Mesendoderm (in vitro differentiated cells): ENCODE measurements around the gene G6PC1.
"Not testable (repeated sequence)": the region's sequence is repeated elsewhere in the genome, so short reads cannot be mapped to it uniquely, and the experiment has no call there.

Experiments used
- DNase-seq: peaks from one replicate; pipeline ENCODE4 v3.0.0; 2013
- H2AK5ac ChIP-seq: 2 replicates; pipeline ENCODE4 v1.6.1; 2013; ENCODE audit warnings: low read length, inconsistent platforms
- H2BK120ac ChIP-seq: 2 replicates; pipeline ENCODE4 v1.6.1; 2013; ENCODE audit warnings: low read depth, mild to moderate bottlenecking, low read length, moderate library complexity, mixed read lengths
- H2BK15ac ChIP-seq: replicated peaks from 2 replicates; pipeline ENCODE4 v1.6.1; 2013; ENCODE audit warnings: low read depth, mild to moderate bottlenecking, moderate library complexity
- H2BK5ac ChIP-seq: 2 replicates; pipeline ENCODE4 v1.6.1; 2013; ENCODE audit warnings: low read length, inconsistent platforms
- H3K18ac ChIP-seq: 2 replicates; pipeline ENCODE4 v1.6.1; 2013; ENCODE audit warnings: mild to moderate bottlenecking, low read length, mixed read lengths
- H3K23ac ChIP-seq: one replicate; pipeline ENCODE4 v1.6.1; 2013; ENCODE audit warnings: low read length
- H3K27ac ChIP-seq: 2 replicates; pipeline ENCODE4 v1.5.1; 2013; ENCODE audit warnings: low read depth, mild to moderate bottlenecking, inconsistent platforms, low read length, moderate library complexity
- H3K27me3 ChIP-seq: 2 replicates; pipeline ENCODE4 v1.6.1; 2013; ENCODE audit warnings: low read length, control low read depth, mild to moderate bottlenecking, inconsistent platforms; ENCODE audit not compliant: insufficient read depth, poor library complexity
- H3K36me3 ChIP-seq: 2 replicates; pipeline ENCODE4 v1.6.1; 2013; ENCODE audit warnings: low read length, inconsistent platforms; ENCODE audit not compliant: control insufficient read depth, insufficient read depth
- H3K4ac ChIP-seq: one replicate; pipeline ENCODE4 v1.6.1; 2013; ENCODE audit warnings: low read depth, mild to moderate bottlenecking, low read length, moderate library complexity
- H3K4me1 ChIP-seq: 2 replicates; pipeline ENCODE4 v1.6.1; 2013; ENCODE audit warnings: low read depth, low read length, inconsistent platforms; ENCODE audit not compliant: control insufficient read depth
- H3K4me2 ChIP-seq: 2 replicates; pipeline ENCODE4 v1.6.1; 2013; ENCODE audit warnings: low read length
- H3K4me3 ChIP-seq: 2 replicates; pipeline ENCODE4 v1.5.1; 2013; ENCODE audit warnings: mild to moderate bottlenecking, low read length
- H3K56ac ChIP-seq: one replicate; pipeline ENCODE4 v1.6.1; 2013; ENCODE audit warnings: low read length
- H3K79me1 ChIP-seq: 2 replicates; pipeline ENCODE4 v1.6.1; 2013; ENCODE audit warnings: low read length, inconsistent platforms
- H3K79me2 ChIP-seq: 2 replicates; pipeline ENCODE4 v1.6.1; 2013; ENCODE audit warnings: mild to moderate bottlenecking, low read length; ENCODE audit not compliant: control insufficient read depth, insufficient read depth
- H3K9ac ChIP-seq: 2 replicates; pipeline ENCODE4 v1.6.1; 2013; ENCODE audit warnings: low read length, inconsistent platforms
- H4K5ac ChIP-seq: one replicate; pipeline ENCODE4 v1.6.1; 2013; ENCODE audit warnings: low read length
- H4K8ac ChIP-seq: one replicate; pipeline ENCODE4 v1.6.1; 2013; ENCODE audit warnings: low read depth, mild to moderate bottlenecking, control low read depth, low read length, moderate library complexity
- WGBS: extraction: QIAGEN DNeasy Blood & Tissue Kit; methylation state at CpG from one replicate; pipeline ENCODE4 v1.1.7; 2013; ENCODE audit warnings: low lambda C conversion rate, missing lambda C conversion rate; ENCODE audit not compliant: insufficient coverage; ENCODE audit errors: extremely low coverage; 5-methylcytosine and 5-hydroxymethylcytosine counted together

Gene G6PC1

DNA sequence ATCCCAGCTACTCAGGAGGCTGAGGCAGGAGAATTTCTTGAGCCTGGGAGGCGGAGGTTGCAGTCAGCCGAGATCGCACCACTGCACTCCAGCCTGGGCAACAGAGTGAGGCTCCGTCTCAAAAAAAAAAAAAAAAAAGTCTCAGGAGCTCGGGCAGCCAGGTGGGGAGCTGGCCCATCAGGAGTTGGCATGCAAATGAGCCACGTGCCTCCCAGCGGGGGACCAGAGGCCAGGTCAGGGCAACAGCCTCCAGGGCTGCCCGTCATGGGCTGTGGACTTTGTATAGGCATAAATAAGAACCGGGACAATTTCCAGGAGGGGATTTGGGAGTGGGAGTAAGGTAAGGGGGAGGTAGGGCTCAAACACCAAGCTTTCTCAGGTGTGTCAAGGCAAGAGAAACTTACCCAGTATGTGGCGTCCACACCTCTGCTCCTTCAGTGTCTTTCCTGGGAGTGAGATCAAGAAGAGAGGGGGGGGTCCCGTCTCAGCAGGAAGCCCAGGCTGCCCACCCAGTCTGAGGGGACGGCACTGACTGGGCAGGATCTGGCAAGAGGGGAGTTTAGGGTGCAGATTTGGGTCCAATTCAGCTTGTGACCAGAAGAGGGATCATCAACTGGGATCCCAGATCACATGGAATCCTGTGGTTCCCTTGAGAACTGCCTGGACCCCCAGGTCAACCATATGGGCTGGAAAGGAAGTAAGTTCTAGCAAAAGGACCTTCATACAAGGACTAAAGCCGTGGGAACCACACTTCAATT is 22.3 kb upstream of the G6PC1 start:
- no peaks in the 10 kb centered on the region for H3K27me3 ChIP-seq
- no CpG with 5 or more reads among the region's 13 CpGs for WGBS
- H4K5ac ChIP-seq = no peak overlapping the region
- H3K4me3 ChIP-seq = no peak overlapping the region
- H3K4me2 ChIP-seq = no peak overlapping the region
- no peaks in the 10 kb centered on the region for H3K79me1 ChIP-seq
- H4K8ac ChIP-seq = no peak overlapping the region
- H3K18ac ChIP-seq = no peak overlapping the region
- H3K9ac ChIP-seq = no peak overlapping the region
- H3K56ac ChIP-seq = no peak overlapping the region
- peak; percentile 78 for DNase-seq
- no peak overlapping the region for H3K23ac ChIP-seq
- H3K27ac ChIP-seq = no peak overlapping the region
- H3K4me1 ChIP-seq = no peaks in the 10 kb centered on the region
- no peaks in the 10 kb centered on the region for H3K36me3 ChIP-seq
- H3K79me2 ChIP-seq = no peaks in the 10 kb centered on the region
- no peak overlapping the region for H2BK15ac ChIP-seq
- no peak overlapping the region for H2BK5ac ChIP-seq
- no peak overlapping the region for H2AK5ac ChIP-seq
- no peak overlapping the region for H2BK120ac ChIP-seq
- no peak overlapping the region for H3K4ac ChIP-seq

DNA sequence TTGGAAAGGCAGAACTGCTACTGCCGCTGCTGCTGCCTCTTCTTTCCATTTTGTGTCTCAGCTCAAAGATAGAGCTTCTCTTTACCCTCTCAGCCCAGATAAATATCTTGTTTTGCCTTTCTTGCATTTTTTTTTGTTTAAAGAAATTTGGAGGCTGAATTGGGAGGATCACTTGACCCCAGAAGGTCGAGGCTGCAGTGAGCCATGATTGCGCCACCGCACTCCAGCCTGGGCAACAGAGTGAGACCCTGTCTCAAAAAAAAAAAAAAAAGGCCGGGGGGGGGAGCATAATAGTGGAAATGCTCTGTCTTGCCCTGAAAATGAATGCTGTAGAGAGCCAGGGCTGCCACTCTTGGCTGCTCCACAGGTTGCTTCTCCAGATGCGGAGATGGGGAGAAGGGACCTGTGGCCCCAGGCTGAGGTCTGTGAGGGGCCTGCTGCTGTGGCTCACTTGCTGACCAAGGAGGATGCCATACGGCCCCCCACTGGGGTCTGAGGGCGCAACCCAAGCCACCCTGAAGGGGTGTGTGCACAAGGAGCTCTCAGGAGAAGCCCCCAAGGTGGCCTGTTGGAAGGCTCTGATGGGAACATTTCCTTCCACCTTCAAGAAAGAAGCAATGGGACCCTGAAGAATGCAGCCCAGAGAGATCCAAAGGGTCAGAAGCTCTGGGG is 21.5 kb upstream of the G6PC1 start:
- DNase-seq = no peak
- Histone ChIP-seq H2BK5ac (no peak overlapping the region), H3K79me2 (no peaks in the 10 kb centered on the region), H3K4me2 (no peak overlapping the region), H3K9ac (no peak overlapping the region), H3K23ac (no peak overlapping the region), H3K27ac (no peak overlapping the region), H2AK5ac (no peak overlapping the region), H3K4me1 (no peaks in the 10 kb centered on the region), H2BK15ac (no peak overlapping the region), H4K8ac (no peak overlapping the region), H3K79me1 (no peaks in the 10 kb centered on the region), H4K5ac (no peak overlapping the region), H3K18ac (no peak overlapping the region), H3K4me3 (no peak overlapping the region), H3K4ac (no peak overlapping the region), H3K56ac (no peak overlapping the region), H3K36me3 (no peaks in the 10 kb centered on the region), H2BK120ac (no peak overlapping the region), H3K27me3 (no peaks in the 10 kb centered on the region)
- no CpG with 5 or more reads among the region's 8 CpGs for WGBS

DNA sequence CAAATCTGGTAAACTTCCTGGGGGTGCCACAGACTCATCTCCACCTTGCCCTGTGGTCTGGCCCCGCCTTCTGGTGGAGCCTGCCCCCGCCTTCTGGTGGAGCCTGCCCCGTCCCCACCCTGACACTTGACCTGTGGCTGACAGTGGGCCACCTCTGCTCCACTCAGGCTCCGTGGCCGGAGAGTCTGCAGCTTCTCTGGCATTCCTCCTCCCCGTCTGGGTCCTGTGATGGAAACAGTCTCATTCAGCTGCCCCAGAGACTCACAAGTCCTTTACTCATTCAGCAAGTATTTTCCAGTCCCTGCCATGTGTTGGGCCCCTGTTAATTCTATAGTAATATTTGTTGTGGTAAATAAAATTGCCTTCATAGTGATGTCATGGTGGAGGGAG is 21.0 kb upstream of the G6PC1 start:
- H3K4me3 ChIP-seq = no peak overlapping the region
- no peaks in the 10 kb centered on the region for H3K36me3 ChIP-seq
- no peak overlapping the region for H3K56ac ChIP-seq
- no peak overlapping the region for H3K27ac ChIP-seq
- DNase-seq = no peak
- H3K27me3 ChIP-seq = no peaks in the 10 kb centered on the region
- no peak overlapping the region for H3K4ac ChIP-seq
- H2BK120ac ChIP-seq = no peak overlapping the region
- H3K18ac ChIP-seq = no peak overlapping the region
- H3K23ac ChIP-seq = no peak overlapping the region
- no peaks in the 10 kb centered on the region for H3K4me1 ChIP-seq
- H4K8ac ChIP-seq = no peak overlapping the region
- H3K79me1 ChIP-seq = no peaks in the 10 kb centered on the region
- no peak overlapping the region for H3K9ac ChIP-seq
- no CpG with 5 or more reads among the region's 6 CpGs for WGBS
- H2AK5ac ChIP-seq = no peak overlapping the region
- no peak overlapping the region for H2BK5ac ChIP-seq
- no peak overlapping the region for H4K5ac ChIP-seq
- H3K4me2 ChIP-seq = no peak overlapping the region
- no peaks in the 10 kb centered on the region for H3K79me2 ChIP-seq
- no peak overlapping the region for H2BK15ac ChIP-seq

DNA sequence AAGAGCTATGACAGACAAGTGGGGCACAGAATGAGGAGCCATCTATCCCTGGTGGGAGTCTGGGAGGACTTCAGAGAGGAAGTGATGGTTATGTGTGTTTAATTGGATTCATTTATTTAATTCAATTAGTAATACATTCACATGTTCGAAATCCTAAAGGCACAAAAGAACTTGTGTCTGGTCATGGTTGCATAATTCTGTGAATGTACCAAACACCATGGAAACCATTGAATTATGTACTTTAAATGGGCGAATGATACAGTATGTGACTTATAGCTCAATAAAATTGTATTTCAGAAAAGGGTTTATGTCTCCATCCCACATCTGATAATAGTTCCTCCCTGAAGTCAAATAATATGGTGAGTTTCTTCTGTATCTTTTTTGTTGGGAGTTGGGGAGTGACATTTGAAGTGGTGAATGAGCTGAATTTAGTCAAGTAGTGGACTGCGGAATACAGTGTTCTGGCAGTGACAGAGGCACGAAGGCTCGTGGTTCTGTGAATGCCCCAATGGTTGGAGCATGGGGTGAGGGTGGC is 19.8 kb upstream of the G6PC1 start:
- H2BK120ac ChIP-seq = no peak overlapping the region
- no peak overlapping the region for H3K23ac ChIP-seq
- no peak overlapping the region for H4K5ac ChIP-seq
- H3K27me3 ChIP-seq = no peaks in the 10 kb centered on the region
- H4K8ac ChIP-seq = no peak overlapping the region
- no peaks in the 10 kb centered on the region for H3K79me1 ChIP-seq
- no peak overlapping the region for H2BK15ac ChIP-seq
- H3K4me3 ChIP-seq = no peak overlapping the region
- no peak overlapping the region for H2BK5ac ChIP-seq
- DNase-seq = no peak
- H2AK5ac ChIP-seq = no peak overlapping the region
- no peak overlapping the region for H3K18ac ChIP-seq
- no peak overlapping the region for H3K4ac ChIP-seq
- H3K36me3 ChIP-seq = no peaks in the 10 kb centered on the region
- no CpG with 5 or more reads among the region's 5 CpGs for WGBS
- no peak overlapping the region for H3K4me2 ChIP-seq
- H3K9ac ChIP-seq = no peak overlapping the region
- no peak overlapping the region for H3K27ac ChIP-seq
- no peak overlapping the region for H3K56ac ChIP-seq
- H3K4me1 ChIP-seq = no peaks in the 10 kb centered on the region
- no peaks in the 10 kb centered on the region for H3K79me2 ChIP-seq

DNA sequence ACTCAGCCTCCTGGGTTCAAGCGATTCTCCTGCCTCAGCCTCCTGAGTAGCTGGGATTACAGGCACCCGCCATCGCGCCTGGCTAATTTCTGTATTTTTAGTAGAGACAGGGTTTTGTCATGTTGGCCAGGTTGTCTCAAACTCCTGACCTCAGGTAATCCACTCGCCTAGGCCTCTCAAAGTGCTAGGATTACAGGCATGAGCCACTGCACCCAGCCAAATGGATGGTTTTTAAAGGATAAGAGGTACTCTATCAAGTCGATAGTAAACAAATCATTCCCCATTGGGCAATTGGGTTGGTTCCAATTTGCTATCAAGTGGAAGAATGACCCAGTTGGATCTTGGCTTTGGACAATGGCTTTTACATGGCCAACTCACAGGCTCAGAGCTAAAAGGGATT is 18.9 kb upstream of the G6PC1 start:
- not testable (repeated sequence) for H3K27ac ChIP-seq, H3K4me1 ChIP-seq, H3K4me3 ChIP-seq, H2BK15ac ChIP-seq, H2AK5ac ChIP-seq, H3K4me2 ChIP-seq, H2BK120ac ChIP-seq, H3K79me1 ChIP-seq, H3K27me3 ChIP-seq, H4K5ac ChIP-seq, H3K23ac ChIP-seq, H3K36me3 ChIP-seq, H4K8ac ChIP-seq, H3K9ac ChIP-seq, H3K79me2 ChIP-seq, DNase-seq, H2BK5ac ChIP-seq, H3K18ac ChIP-seq, H3K56ac ChIP-seq, H3K4ac ChIP-seq
- WGBS = no CpG with 5 or more reads among the region's 6 CpGs
